CD14-positive monocyte (primary cell): Measurements from ENCODE around the gene RFK. TPM values are rescaled to one million over a fixed set of nuclear protein-coding genes. Genes with fewer than 3 reads are reported as not detected.

Experiments used
- DNase-seq, 3 donors: peaks; one replicate each; pipeline ENCODE4 v3.0.0-alpha.2; 2011 to 2022
- H2AFZ ChIP-seq: 2 replicates; pipeline ENCODE4 v1.6.0; 2012; ENCODE audit warnings: mild to moderate bottlenecking, low read depth, low read length, inconsistent platforms; ENCODE audit not compliant: insufficient read depth, poor library complexity, severe bottlenecking
- H3K27ac ChIP-seq, 2 donors: 1 replicate in 1 of 2; 2 replicates in 1 of 2; pipeline ENCODE4 v1.5.1; 2012 to 2013; ENCODE audit warnings: low read length in 2 of 2, control low read depth in 1 of 2, inconsistent platforms in 1 of 2, low read depth in 1 of 2, mild to moderate bottlenecking in 1 of 2
- H3K27me3 ChIP-seq, 2 donors: one replicate each; pipeline versions ENCODE4 v1.6.0 to v1.6.1; 2011 to 2013; ENCODE audit warnings: low read length in 2 of 2; ENCODE audit not compliant: control insufficient read depth in 2 of 2, insufficient read depth in 2 of 2
- H3K36me3 ChIP-seq, 2 donors: replicated peaks in 1 of 2; 1 replicate in 1 of 2; 2 replicates in 1 of 2; pipeline versions ENCODE4 v1.5.1 to v1.6.1; 2012 to 2013; ENCODE audit warnings: low read length in 2 of 2, control low read depth in 1 of 2, inconsistent platforms in 1 of 2, mild to moderate bottlenecking in 1 of 2; ENCODE audit not compliant: insufficient read depth in 2 of 2, control insufficient read depth in 1 of 2
- H3K4me1 ChIP-seq, 2 donors: 1 replicate in 1 of 2; 2 replicates in 1 of 2; pipeline versions ENCODE4 v1.5.1 to v1.6.1; 2012 to 2013; ENCODE audit warnings: low read length in 2 of 2, control low read depth in 1 of 2, inconsistent platforms in 1 of 2, mild to moderate bottlenecking in 1 of 2, moderate library complexity in 1 of 2; ENCODE audit not compliant: insufficient read depth in 2 of 2, control insufficient read depth in 1 of 2
- H3K4me2 ChIP-seq: replicated peaks from 2 replicates; pipeline ENCODE3; 2012; ENCODE audit warnings: low read length, moderate library complexity, mild to moderate bottlenecking; ENCODE audit not compliant: poor library complexity, severe bottlenecking; ENCODE audit errors: extremely low read depth
- H3K4me3 ChIP-seq, 3 experiments: fragments of 200-600 bp in 1 of 3; sonication (generic) in 1 of 3; replicated peaks in 1 of 3; 1 replicate in 2 of 3; 2 replicates in 1 of 3; pipeline ENCODE4 v1.5.1; 2011 to 2013; ENCODE audit warnings: low read length in 3 of 3, mild to moderate bottlenecking in 3 of 3, control low read depth in 2 of 3, low read depth in 2 of 3, inconsistent platforms in 1 of 3, moderate library complexity in 1 of 3
- H3K79me2 ChIP-seq: 2 replicates; pipeline ENCODE4 v1.6.0; 2012; ENCODE audit warnings: mild to moderate bottlenecking, control low read depth, inconsistent platforms, low read length, moderate library complexity; ENCODE audit not compliant: insufficient read depth
- H3K9ac ChIP-seq: 2 replicates; pipeline ENCODE4 v1.6.0; 2017; ENCODE audit warnings: low read length, mild to moderate bottlenecking; ENCODE audit not compliant: insufficient read depth, poor library complexity, severe bottlenecking
- H3K9me3 ChIP-seq, 2 donors: replicated peaks in 1 of 2; 1 replicate in 1 of 2; 2 replicates in 1 of 2; pipeline versions ENCODE4 v1.5.1 to v1.6.1; 2012 to 2013; ENCODE audit warnings: low read length in 2 of 2, control low read depth in 1 of 2; ENCODE audit not compliant: control insufficient read depth in 1 of 2, insufficient read depth in 1 of 2
- H4K20me1 ChIP-seq: 2 replicates; pipeline ENCODE4 v1.6.0; 2012; ENCODE audit warnings: mild to moderate bottlenecking, low read length, control low read depth, moderate library complexity; ENCODE audit not compliant: insufficient read depth
- H3K27ac Mint-ChIP-seq, 7 donors: one replicate each; pipeline ENCODE4 v1.8.0; 2020; ENCODE audit warnings: mild to moderate bottlenecking in 7 of 7, mixed read lengths in 7 of 7, moderate library complexity in 6 of 7, inconsistent platforms in 2 of 7
- H3K27me3 Mint-ChIP-seq, 3 donors: one replicate each; pipeline ENCODE4 v1.8.0; 2021 to 2022; ENCODE audit warnings: low read depth in 3 of 3, mild to moderate bottlenecking in 3 of 3, mixed read lengths in 3 of 3, moderate library complexity in 3 of 3, inconsistent platforms in 1 of 3
- H3K36me3 Mint-ChIP-seq, 2 donors: one replicate each; pipeline ENCODE4 v1.8.0; 2020; ENCODE audit warnings: mixed read lengths in 2 of 2, inconsistent platforms in 1 of 2, mild to moderate bottlenecking in 1 of 2
- H3K4me1 Mint-ChIP-seq: one replicate; pipeline ENCODE4 v1.8.0; 2020; ENCODE audit warnings: mild to moderate bottlenecking, mixed read lengths
- H3K4me3 Mint-ChIP-seq, 2 donors: one replicate each; pipeline ENCODE4 v1.8.0; 2020; ENCODE audit warnings: mild to moderate bottlenecking in 2 of 2, mixed read lengths in 2 of 2, moderate library complexity in 1 of 2
- H3K9me3 Mint-ChIP-seq, 7 donors: one replicate each; pipeline ENCODE4 v1.8.0; 2020 to 2022; ENCODE audit warnings: mixed read lengths in 7 of 7, mild to moderate bottlenecking in 6 of 7, moderate library complexity in 6 of 7, inconsistent platforms in 2 of 7
- CTCF ChIP-seq: fragments of 200-600 bp; IDR thresholded peaks from one replicate; pipeline ENCODE4 v1.8.0; 2022; ENCODE audit warnings: antibody characterized with exemption, mild to moderate bottlenecking
- WGBS: methylation state at CpG from one replicate; pipeline ENCODE4 v1.1.5; 2013; ENCODE audit warnings: missing lambda C conversion rate; ENCODE audit not compliant: insufficient coverage; 5-methylcytosine and 5-hydroxymethylcytosine counted together
- intact Hi-C, 2 donors: fragments of 100-400 bp; cut with micrococcal nuclease; formaldehyde crosslinking; loops; one replicate each; pipeline versions ENCODE4 v1.15.0 to v1.15.1; 2023
- polyA plus RNA-seq, 3 donors: library from polyadenylated mRNA; depleted of rRNA in 1 of 3; unstranded in 2 of 3; stranded (reverse) in 1 of 3; fragments of 300-500 nt in 2 of 3; fragments of >200 nt in 1 of 3; fragmentation: Illumina TruSeq in 2 of 3; gene quantifications; 1 replicate in 2 of 3; 2 replicates in 1 of 3; pipeline ENCODE4 v1.2.3, GENCODE V29; 2012 to 2021

Gene RFK
- polyA plus RNA-seq, 3 donors, result 5.9 to 46.6 (median 44.4) TPM

GRCh38 chr9:76355886-76356285, 38.3 kb downstream of the RFK start:
- Mint-ChIP-seq H3K4me3 (no peak overlapping the region), H3K27me3 (peaks cover 0 to 5% (median 0%) of the 10 kb centered on the region in 3 donors), H3K36me3 (peaks cover 0 to 2% of the 10 kb centered on the region in 2 donors), H3K4me1 (peaks cover 41% of the 10 kb centered on the region), H3K9me3 (peaks cover 0 to 6% (median 2%) of the 10 kb centered on the region in 7 donors), H3K27ac (no peak overlapping the region)
- no peaks in the 10 kb centered on the region for H3K36me3 ChIP-seq
- no peak overlapping the region for H3K4me2 ChIP-seq
- no peaks in the 10 kb centered on the region for H4K20me1 ChIP-seq
- no peak overlapping the region for H3K9ac ChIP-seq
- H3K4me1 ChIP-seq, result peaks cover 38 to 43% of the 10 kb centered on the region in 2 donors
- no peak overlapping the region for H2AFZ ChIP-seq
- no peaks in the 10 kb centered on the region for H3K79me2 ChIP-seq
- no peaks in the 10 kb centered on the region for H3K27me3 ChIP-seq
- intact Hi-C loops, result no loop called here
- H3K27ac ChIP-seq, result no peak overlapping the region
- no peaks in the 10 kb centered on the region for H3K9me3 ChIP-seq
- DNase-seq, result no peak
- WGBS, result 83% methylated on average over 6 of the region's 6 CpGs
- no peak overlapping the region for H3K4me3 ChIP-seq
- TF ChIP-seq CTCF, result no peak

- no peaks in the 10 kb centered on the region for H3K79me2 ChIP-seq
- Mint-ChIP-seq H3K9me3 (peaks cover 0 to 6% (median 2%) of the 10 kb centered on the region in 7 donors), H3K4me1 (peaks cover 31% of the 10 kb centered on the region), H3K4me3 (no peak overlapping the region), H3K36me3 (peaks cover 0 to 2% of the 10 kb centered on the region in 2 donors), H3K27ac (no peak overlapping the region), H3K27me3 (peaks cover 0 to 5% (median 0%) of the 10 kb centered on the region in 3 donors)
- no peaks in the 10 kb centered on the region for H4K20me1 ChIP-seq
- H3K27ac ChIP-seq, result no peak overlapping the region
- H2AFZ ChIP-seq, result no peak overlapping the region
- intact Hi-C loops, result no loop called here
- no peaks in the 10 kb centered on the region for H3K27me3 ChIP-seq
- WGBS, result no CpG with 5 or more reads among the region's 3 CpGs
- TF ChIP-seq CTCF, result no peak
- H3K9me3 ChIP-seq, result no peaks in the 10 kb centered on the region
- peaks cover 29 to 31% of the 10 kb centered on the region in 2 donors for H3K4me1 ChIP-seq
- no peak overlapping the region for H3K4me3 ChIP-seq
- no peaks in the 10 kb centered on the region for H3K36me3 ChIP-seq
- no peak for DNase-seq
- H3K4me2 ChIP-seq, result no peak overlapping the region
- H3K9ac ChIP-seq, result no peak overlapping the region
Observed at GRCh38 chr9:76354221-76354620, 40.0 kb downstream of the RFK start.
